Measurements from ENCODE around the gene ZNRF1. TPM values are rescaled to one million over a fixed set of nuclear protein-coding genes. Genes with fewer than 3 reads are reported as not detected.
A peak's percentile ranks its signal among the peaks of the same experiment; 100 is the strongest.

Gene ZNRF1
- total RNA-seq, 4 donors from 2014 or later: 28.5 to 58.4 (median 40.4) TPM

- H3K36me3 ChIP-seq: no peaks in the 10 kb centered on the region
- no peak overlapping the region for H3K4me3 ChIP-seq
- DNase-seq: no peak
- intact Hi-C loops (cut with DNase I; ENCODE audit: low total_unique reads): no loop called here
- peaks cover 0 to 33% (median 26%) of the 10 kb centered on the region in 4 donors for H3K4me1 ChIP-seq
- in situ Hi-C loops (cut with MboI; ENCODE audit: low pct_ligation_motif_present in 1 of 4, low pct_unique_long_range_greater_than_20kb in 1 of 4, low sequenced_read_pairs in 3 of 4): loop anchor here in 2 of 4 donors (10.0 to 25.0 kb wide), 2 partner anchors 108 to 390 kb away; no protein-coding TSS in a partner anchor
- TF ChIP-seq POLR2A (IDR thresholded peaks at IDR 0.05) (no peak), CTCF (IDR thresholded peaks at IDR 0.05) (no peak), POLR2AphosphoS5 (IDR thresholded peaks at IDR 0.05) (no peak), EP300 (IDR thresholded peaks at IDR 0.05; ENCODE audit: low read depth) (no peak)
- WGBS, 2 donors (ENCODE audit: low coverage in 1 of 2): 82 to 83% methylated on average over 7 to 8 of the region's 8 CpGs
- H3K27me3 ChIP-seq: no peaks in the 10 kb centered on the region
- no peak overlapping the region for H3K27ac ChIP-seq
- no peaks in the 10 kb centered on the region for H3K9me3 ChIP-seq
These were observed 1.8 kb upstream of the ZNRF1 start for GRCh38 chr16:74997042-74997491.

GRCh38 chr16:74999219-74999608, 390 bp downstream of the ZNRF1 start:
- 0% methylated on average over 28 of the region's 44 CpGs; no CpG with 5 or more reads in 1 of the 2 donors for WGBS, 2 donors (ENCODE audit: low coverage in 1 of 2)
- intact Hi-C loops (cut with DNase I; ENCODE audit: low total_unique reads): no loop called here

GRCh38 chr16:74999609-75000480, 1.0 kb downstream of the ZNRF1 start:
- in situ Hi-C loops (cut with MboI; ENCODE audit: low pct_ligation_motif_present in 1 of 4, low pct_unique_long_range_greater_than_20kb in 1 of 4, low sequenced_read_pairs in 3 of 4) (loop anchor here (5.0 to 25.0 kb wide), 3 partner anchors 105 to 387 kb away; no protein-coding TSS in a partner anchor), intact Hi-C loops (cut with DNase I; ENCODE audit: low total_unique reads) (no loop called here)
- DNase-seq: peak; percentile 69
- peaks cover 0 to 25% (median 21%) of the 10 kb centered on the region in 4 donors for H3K4me1 ChIP-seq
- TF ChIP-seq POLR2AphosphoS5 (IDR thresholded peaks at IDR 0.05): no peak
- no peak for TF ChIP-seq POLR2A (IDR thresholded peaks at IDR 0.05)
- TF ChIP-seq EP300 (IDR thresholded peaks at IDR 0.05; ENCODE audit: low read depth): no peak
- TF ChIP-seq CTCF (IDR thresholded peaks at IDR 0.05): no peak
- 5% methylated on average over 39 of the region's 71 CpGs; no CpG with 5 or more reads in 1 of the 2 donors for WGBS, 2 donors (ENCODE audit: low coverage in 1 of 2)
- H3K27ac ChIP-seq: peak overlapping the region; percentile 84 to 91 (median 88)
- H3K27me3 ChIP-seq: no peaks in the 10 kb centered on the region
- H3K36me3 ChIP-seq: no peaks in the 10 kb centered on the region
- no peaks in the 10 kb centered on the region for H3K9me3 ChIP-seq
- H3K4me3 ChIP-seq: peak overlapping the region; percentile 77 to 97 (median 95)

More at GRCh38 chr16:74999219-74999608, 390 bp downstream of the ZNRF1 start:
- peak overlapping the region; percentile 77 to 97 (median 95) for H3K4me3 ChIP-seq
- peak; percentile 29 for DNase-seq
- in situ Hi-C loops (cut with MboI; ENCODE audit: low pct_ligation_motif_present in 1 of 4, low pct_unique_long_range_greater_than_20kb in 1 of 4, low sequenced_read_pairs in 3 of 4): loop anchor here in 2 of 4 donors (10.0 to 25.0 kb wide), 2 partner anchors 106 to 388 kb away; no protein-coding TSS in a partner anchor
- peaks cover 0 to 28% (median 21%) of the 10 kb centered on the region in 4 donors for H3K4me1 ChIP-seq
- TF ChIP-seq POLR2AphosphoS5 (IDR thresholded peaks at IDR 0.05) (no peak), EP300 (IDR thresholded peaks at IDR 0.05; ENCODE audit: low read depth) (no peak)
- H3K27ac ChIP-seq: peak overlapping the region; percentile 84 to 91 (median 88)
- H3K9me3 ChIP-seq: no peaks in the 10 kb centered on the region
- H3K27me3 ChIP-seq: no peaks in the 10 kb centered on the region
- H3K36me3 ChIP-seq: no peaks in the 10 kb centered on the region

GRCh38 chr16:75000481-75001081, 1.8 kb downstream of the ZNRF1 start:
- intact Hi-C loops (cut with DNase I; ENCODE audit: low total_unique reads) (no loop called here), in situ Hi-C loops (cut with MboI; ENCODE audit: low pct_ligation_motif_present in 1 of 4, low pct_unique_long_range_greater_than_20kb in 1 of 4, low sequenced_read_pairs in 3 of 4) (loop anchor here in 2 of 4 donors (5.0 kb wide), 1 partner anchor 107 kb away; no protein-coding TSS in a partner anchor)
- TF ChIP-seq CTCF (IDR thresholded peaks at IDR 0.05): no peak
- TF ChIP-seq POLR2A (IDR thresholded peaks at IDR 0.05): no peak
- no peak for TF ChIP-seq EP300 (IDR thresholded peaks at IDR 0.05; ENCODE audit: low read depth)
- TF ChIP-seq POLR2AphosphoS5 (IDR thresholded peaks at IDR 0.05): no peak
- no peaks in the 10 kb centered on the region for H3K9me3 ChIP-seq
- H3K36me3 ChIP-seq: no peaks in the 10 kb centered on the region
- peak overlapping the region; percentile 77 to 97 (median 95) for H3K4me3 ChIP-seq
- H3K4me1 ChIP-seq: peaks cover 0 to 25% (median 21%) of the 10 kb centered on the region in 4 donors
- no peak for DNase-seq
- H3K27ac ChIP-seq: peak overlapping the region; percentile 84 to 91 (median 88)
- H3K27me3 ChIP-seq: no peaks in the 10 kb centered on the region
- 20 to 22% methylated on average over 1 to 14 of the region's 15 CpGs for WGBS, 2 donors (ENCODE audit: low coverage in 1 of 2)
